Measurements from ENCODE around the gene SLC22A31.
A peak's percentile ranks its signal among the peaks of the same experiment; 100 is the strongest.

Gene SLC22A31

GRCh38 chr16:89241187-89242007, 41.1 kb upstream of the SLC22A31 start:
- H3K9me3 ChIP-seq (ENCODE audit: insufficient read depth, low read length) = no peaks in the 10 kb centered on the region
- peaks cover 7% of the 10 kb centered on the region for H3K79me2 ChIP-seq (ENCODE audit: low read length)
- H3K27ac ChIP-seq (ENCODE audit: low read length) = peak overlapping the region; percentile 88
- no peaks in the 10 kb centered on the region for H4K20me1 ChIP-seq (ENCODE audit: insufficient read depth, low read length)
- H3K4me2 ChIP-seq (ENCODE audit: low read length) = peak overlapping the region; percentile 75
- H3K9ac ChIP-seq (ENCODE audit: low read length) = peak overlapping the region; percentile 87
- TF ChIP-seq EZH2phosphoT487 (IDR thresholded peaks at IDR 0.05; ENCODE audit: low read depth) (no peak), CTCF (IDR thresholded peaks at IDR 0.05; ENCODE audit: low read depth, low read length) (no peak)
- H3K36me3 ChIP-seq (replicated peaks; ENCODE audit: low read depth, low read length) = no peaks in the 10 kb centered on the region
- peak overlapping the region; percentile 98 for H3K4me3 ChIP-seq (ENCODE audit: low read length)
- no peaks in the 10 kb centered on the region for H3K27me3 ChIP-seq (ENCODE audit: low read depth, low read length)
- H3K4me1 ChIP-seq (ENCODE audit: low read length) = no peaks in the 10 kb centered on the region
- peak overlapping the region; percentile 94; the same call in 1 of the 2 replicates for H2AFZ ChIP-seq (ENCODE audit: low read depth, low read length)

GRCh38 chr16:89237733-89238132, 37.4 kb upstream of the SLC22A31 start:
- H3K4me1 ChIP-seq (ENCODE audit: low read length) = no peaks in the 10 kb centered on the region
- no peak overlapping the region for H3K4me2 ChIP-seq (ENCODE audit: low read length)
- peaks cover 15% of the 10 kb centered on the region for H3K36me3 ChIP-seq (replicated peaks; ENCODE audit: low read depth, low read length)
- H2AFZ ChIP-seq (ENCODE audit: low read depth, low read length) = no peak overlapping the region
- no peak overlapping the region for H3K9ac ChIP-seq (ENCODE audit: low read length)
- no peaks in the 10 kb centered on the region for H3K9me3 ChIP-seq (ENCODE audit: insufficient read depth, low read length)
- no peak for TF ChIP-seq EZH2phosphoT487 (IDR thresholded peaks at IDR 0.05; ENCODE audit: low read depth)
- H3K4me3 ChIP-seq (ENCODE audit: low read length) = no peak overlapping the region
- no peaks in the 10 kb centered on the region for H3K27me3 ChIP-seq (ENCODE audit: low read depth, low read length)
- no peaks in the 10 kb centered on the region for H4K20me1 ChIP-seq (ENCODE audit: insufficient read depth, low read length)
- no peak overlapping the region for H3K27ac ChIP-seq (ENCODE audit: low read length)
- H3K79me2 ChIP-seq (ENCODE audit: low read length) = peaks cover 7% of the 10 kb centered on the region

- H3K9me3 ChIP-seq (ENCODE audit: insufficient read depth, low read length) = no peaks in the 10 kb centered on the region
- H3K4me1 ChIP-seq (ENCODE audit: low read length) = no peaks in the 10 kb centered on the region
- no peak overlapping the region for H3K4me2 ChIP-seq (ENCODE audit: low read length)
- no peaks in the 10 kb centered on the region for H4K20me1 ChIP-seq (ENCODE audit: insufficient read depth, low read length)
- no peak overlapping the region for H3K4me3 ChIP-seq (ENCODE audit: low read length)
- no peaks in the 10 kb centered on the region for H3K27me3 ChIP-seq (ENCODE audit: low read depth, low read length)
- no peak overlapping the region for H3K27ac ChIP-seq (ENCODE audit: low read length)
- no peak overlapping the region for H2AFZ ChIP-seq (ENCODE audit: low read depth, low read length)
- no peak overlapping the region for H3K9ac ChIP-seq (ENCODE audit: low read length)
- peaks cover 26% of the 10 kb centered on the region for H3K36me3 ChIP-seq (replicated peaks; ENCODE audit: low read depth, low read length)
- no peak for TF ChIP-seq CTCF (IDR thresholded peaks at IDR 0.05; ENCODE audit: low read depth, low read length)
- no peak for TF ChIP-seq EZH2phosphoT487 (IDR thresholded peaks at IDR 0.05; ENCODE audit: low read depth)
- no peaks in the 10 kb centered on the region for H3K79me2 ChIP-seq (ENCODE audit: low read length)
Measured at GRCh38 chr16:89233678-89234490, 33.5 kb upstream of the SLC22A31 start.

- Histone ChIP-seq H3K27ac (ENCODE audit: low read length) (no peak overlapping the region), H3K27me3 (ENCODE audit: low read depth, low read length) (no peaks in the 10 kb centered on the region), H2AFZ (ENCODE audit: low read depth, low read length) (no peak overlapping the region), H3K36me3 (replicated peaks; ENCODE audit: low read depth, low read length) (peaks cover 44% of the 10 kb centered on the region), H3K79me2 (ENCODE audit: low read length) (no peaks in the 10 kb centered on the region), H3K4me1 (ENCODE audit: low read length) (no peaks in the 10 kb centered on the region), H3K9me3 (ENCODE audit: insufficient read depth, low read length) (no peaks in the 10 kb centered on the region), H3K9ac (ENCODE audit: low read length) (no peak overlapping the region), H3K4me2 (ENCODE audit: low read length) (no peak overlapping the region), H3K4me3 (ENCODE audit: low read length) (no peak overlapping the region), H4K20me1 (ENCODE audit: insufficient read depth, low read length) (no peaks in the 10 kb centered on the region)
- no peak for TF ChIP-seq CTCF (IDR thresholded peaks at IDR 0.05; ENCODE audit: low read depth, low read length)
- TF ChIP-seq EZH2phosphoT487 (IDR thresholded peaks at IDR 0.05; ENCODE audit: low read depth) = no peak
Measured at GRCh38 chr16:89232107-89232506, 31.8 kb upstream of the SLC22A31 start.
